Endothelial cell of umbilical vein (primary cell): ENCODE data around the gene SPATA6L.

Source experiments
- EZH2 ChIP-seq: IDR thresholded peaks from 2 replicates; pipeline ENCODE4 v1.6.1; 2012; ENCODE audit warnings: borderline replicate concordance, low read depth, mild to moderate bottlenecking, moderate library complexity, low read length, inconsistent platforms; ENCODE audit not compliant: severe bottlenecking
- FOS ChIP-seq: IDR thresholded peaks from 2 replicates; pipeline ENCODE4 v1.6.1; 2011; ENCODE audit warnings: mild to moderate bottlenecking, low read length, moderate library complexity, borderline replicate concordance; ENCODE audit not compliant: insufficient read depth
- JUN ChIP-seq: IDR thresholded peaks from 2 replicates; pipeline ENCODE4 v1.6.1; 2011; ENCODE audit warnings: borderline replicate concordance, low read depth; ENCODE audit not compliant: insufficient read length, insufficient read depth
- MYC ChIP-seq: IDR thresholded peaks from one replicate; pipeline ENCODE4 v1.6.1; 2011; ENCODE audit warnings: mild to moderate bottlenecking, low read depth, low read length
- POLR2A ChIP-seq: IDR thresholded peaks from 2 replicates; pipeline ENCODE4 v1.6.1; 2012; ENCODE audit warnings: low read depth, mild to moderate bottlenecking, control low read depth, low read length
- POLR2AphosphoS5 ChIP-seq: IDR thresholded peaks from 2 replicates; pipeline ENCODE4 v1.6.1; 2012; ENCODE audit warnings: low read depth, mild to moderate bottlenecking, control low read depth, low read length, moderate library complexity; ENCODE audit not compliant: insufficient read depth
- TF ChIP-seq, protein P1 (sequence below), 2 donors: IDR thresholded peaks; 1 replicate in 1 of 2; 2 replicates in 1 of 2; pipeline ENCODE4 v1.5.1; 2011; ENCODE audit warnings: low read length in 2 of 2, mild to moderate bottlenecking in 2 of 2, moderate library complexity in 2 of 2, control low read depth in 1 of 2, inconsistent platforms in 1 of 2, low read depth in 1 of 2; ENCODE audit not compliant: insufficient read depth in 1 of 2; ENCODE audit errors: extremely low read depth in 1 of 2
- TF ChIP-seq, protein P2 (sequence below): IDR thresholded peaks from 2 replicates; pipeline ENCODE4 v1.6.1; 2011; ENCODE audit not compliant: insufficient read depth, insufficient read length

DNA sequence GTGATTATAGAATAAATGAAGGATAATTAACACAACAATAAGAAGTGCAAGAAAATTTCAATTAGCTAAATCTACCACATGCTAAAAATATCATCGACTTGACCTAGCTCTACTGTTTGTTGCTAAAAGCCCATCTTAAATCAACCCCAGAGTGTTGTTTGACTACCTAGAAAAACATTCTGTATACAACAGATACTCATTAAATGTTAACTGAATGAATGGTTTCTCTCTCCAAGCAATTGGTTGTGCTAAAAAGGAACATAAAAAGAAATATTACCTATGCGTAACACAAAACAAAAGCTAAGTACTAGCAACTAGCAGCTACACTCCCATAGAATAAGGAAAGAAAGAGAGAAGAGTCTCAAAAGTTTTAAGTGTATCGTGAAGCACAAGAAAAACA lies 9.7 kb downstream of the SPATA6L start:
- TF ChIP-seq JUN (no peak), POLR2A (no peak), FOS (no peak), EZH2 (no peak), POLR2AphosphoS5 (no peak), MYC (no peak)
- TF ChIP-seq, protein P1, sequence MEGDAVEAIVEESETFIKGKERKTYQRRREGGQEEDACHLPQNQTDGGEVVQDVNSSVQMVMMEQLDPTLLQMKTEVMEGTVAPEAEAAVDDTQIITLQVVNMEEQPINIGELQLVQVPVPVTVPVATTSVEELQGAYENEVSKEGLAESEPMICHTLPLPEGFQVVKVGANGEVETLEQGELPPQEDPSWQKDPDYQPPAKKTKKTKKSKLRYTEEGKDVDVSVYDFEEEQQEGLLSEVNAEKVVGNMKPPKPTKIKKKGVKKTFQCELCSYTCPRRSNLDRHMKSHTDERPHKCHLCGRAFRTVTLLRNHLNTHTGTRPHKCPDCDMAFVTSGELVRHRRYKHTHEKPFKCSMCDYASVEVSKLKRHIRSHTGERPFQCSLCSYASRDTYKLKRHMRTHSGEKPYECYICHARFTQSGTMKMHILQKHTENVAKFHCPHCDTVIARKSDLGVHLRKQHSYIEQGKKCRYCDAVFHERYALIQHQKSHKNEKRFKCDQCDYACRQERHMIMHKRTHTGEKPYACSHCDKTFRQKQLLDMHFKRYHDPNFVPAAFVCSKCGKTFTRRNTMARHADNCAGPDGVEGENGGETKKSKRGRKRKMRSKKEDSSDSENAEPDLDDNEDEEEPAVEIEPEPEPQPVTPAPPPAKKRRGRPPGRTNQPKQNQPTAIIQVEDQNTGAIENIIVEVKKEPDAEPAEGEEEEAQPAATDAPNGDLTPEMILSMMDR (IDR thresholded peaks at IDR 0.05; ENCODE audit: extremely low read depth in 1 of 2, insufficient read depth in 1 of 2, low read depth in 1 of 2, low read length in 2 of 2), result no peak
- TF ChIP-seq, protein P2, sequence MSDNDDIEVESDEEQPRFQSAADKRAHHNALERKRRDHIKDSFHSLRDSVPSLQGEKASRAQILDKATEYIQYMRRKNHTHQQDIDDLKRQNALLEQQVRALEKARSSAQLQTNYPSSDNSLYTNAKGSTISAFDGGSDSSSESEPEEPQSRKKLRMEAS, result no peak
